SW480 (cell line): ENCODE data around the gene HRK.

Source experiments
- DNase-seq: peaks from one replicate; pipeline ENCODE4 v3.0.0-alpha.2; 2016; ENCODE audit warnings: low spot score

The HRK gene

DNA sequence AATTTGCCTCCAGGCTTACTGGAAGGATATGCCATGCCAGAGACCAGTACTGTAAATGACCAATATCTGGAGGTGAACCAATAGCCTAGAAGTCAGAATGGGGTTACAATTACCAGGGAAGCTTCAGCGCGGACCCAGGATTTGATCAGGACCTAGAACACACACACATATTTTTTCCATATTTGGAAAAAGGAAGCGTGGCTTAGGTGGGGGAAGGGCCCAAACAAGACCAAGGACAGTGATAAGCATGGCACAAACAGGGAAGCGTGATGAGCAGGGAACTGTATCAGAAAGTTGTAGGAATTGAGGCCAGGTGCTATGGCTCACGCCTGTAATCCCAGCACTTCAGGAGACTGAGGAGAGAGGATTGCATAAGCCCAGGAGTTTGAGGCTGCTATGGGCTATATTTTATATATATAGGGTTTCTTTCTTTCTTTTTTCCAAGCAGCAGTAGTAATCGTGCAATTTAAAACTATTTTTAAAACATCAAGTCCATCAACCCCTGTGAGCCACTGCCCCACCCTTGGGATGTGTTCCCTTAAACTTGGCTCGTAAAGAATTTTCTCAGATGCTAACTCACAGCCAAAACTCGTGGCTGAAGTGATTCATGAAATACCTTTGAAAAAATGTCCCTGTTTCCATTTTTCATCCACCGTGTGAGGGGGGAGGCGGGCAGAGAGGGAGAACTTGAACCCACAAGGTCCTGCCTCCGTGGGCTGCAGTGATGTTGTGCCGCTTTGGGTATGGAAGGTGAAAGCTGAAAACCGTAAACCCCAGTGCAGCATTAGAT, 16.7 kb downstream of the HRK start:
- DNase-seq: no peak

DNA sequence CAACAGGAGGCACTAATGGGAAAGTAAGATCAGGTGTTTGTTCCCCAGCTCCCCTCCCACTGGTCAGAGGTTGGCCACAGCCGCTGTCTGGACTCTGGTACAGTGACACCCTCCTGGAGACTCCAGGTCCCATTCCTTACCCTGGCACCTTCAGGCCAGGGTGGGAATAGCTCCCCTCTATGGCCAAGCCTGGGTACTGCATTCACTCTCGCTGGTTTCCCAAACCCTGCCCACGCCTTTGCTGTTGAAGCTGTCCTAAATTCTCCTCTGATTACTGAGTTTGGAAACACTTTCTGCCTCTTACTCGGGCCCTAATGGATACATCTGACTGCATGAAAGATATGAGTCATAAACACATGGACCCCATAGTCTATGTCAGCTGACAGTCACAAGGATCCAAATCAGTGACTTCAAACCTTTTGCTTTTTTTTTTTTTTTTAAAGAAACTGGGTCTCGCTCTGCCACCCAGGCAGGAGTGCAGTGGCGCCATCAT, 17.9 kb downstream of the HRK start:
- DNase-seq: no peak

DNA sequence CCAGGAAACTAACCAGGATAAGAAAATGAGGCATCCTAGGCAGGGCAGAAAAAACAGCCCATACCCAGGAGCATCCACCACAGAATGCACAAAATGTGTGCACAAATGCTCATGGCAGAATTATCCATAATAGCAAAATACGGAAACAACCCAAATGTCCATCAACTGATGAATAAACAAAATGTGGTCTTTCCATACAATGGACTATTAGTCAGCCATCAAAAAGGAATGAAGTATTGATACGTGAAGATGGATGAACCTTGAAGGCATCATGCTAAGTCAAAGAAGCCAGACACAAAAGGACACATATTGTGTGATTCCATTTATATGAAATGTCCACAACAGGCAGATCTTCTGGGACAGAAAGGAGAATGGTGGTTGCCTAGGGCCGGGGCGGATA, 19.1 kb downstream of the HRK start:
- no peak for DNase-seq

DNA sequence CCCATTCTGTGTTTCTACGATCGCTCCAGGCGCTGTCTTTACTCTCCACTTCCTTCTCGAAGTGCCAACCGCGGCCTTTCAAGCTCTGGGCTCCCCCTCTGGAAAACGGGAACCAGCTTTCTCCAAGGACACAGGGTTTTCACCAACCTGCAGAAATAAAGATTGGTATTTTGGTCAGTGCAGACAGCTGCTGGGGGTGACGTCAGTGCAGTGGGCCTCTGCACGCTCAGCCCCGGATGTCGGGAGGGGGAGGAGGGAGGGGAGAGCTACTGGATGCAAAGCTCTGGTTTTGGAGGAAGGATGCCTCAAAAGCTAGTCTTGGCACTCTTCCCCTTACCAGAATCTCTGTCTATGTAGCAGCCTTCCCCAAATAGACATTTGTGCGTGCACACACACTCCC, 19.9 kb downstream of the HRK start:
- DNase-seq: no peak

DNA sequence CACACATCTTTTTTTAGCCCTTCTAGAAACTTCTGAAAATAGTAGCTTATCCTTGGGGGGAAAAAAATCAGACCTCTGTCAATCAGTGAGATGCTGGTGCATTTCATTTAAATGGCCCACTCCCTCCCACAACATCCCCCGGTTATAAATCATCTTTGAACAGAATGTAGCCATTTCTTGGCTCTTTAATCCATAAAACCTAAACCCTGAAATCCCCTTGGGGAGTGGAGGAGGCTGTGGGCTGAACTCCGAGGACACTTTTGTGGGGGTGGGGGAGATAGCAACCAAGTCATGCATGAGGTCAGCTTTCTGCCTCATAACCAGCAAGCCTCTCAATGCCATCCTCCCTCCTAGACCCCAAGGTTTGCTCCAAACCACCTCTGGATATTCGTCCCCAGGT, 21.0 kb downstream of the HRK start:
- DNase-seq: no peak

DNA sequence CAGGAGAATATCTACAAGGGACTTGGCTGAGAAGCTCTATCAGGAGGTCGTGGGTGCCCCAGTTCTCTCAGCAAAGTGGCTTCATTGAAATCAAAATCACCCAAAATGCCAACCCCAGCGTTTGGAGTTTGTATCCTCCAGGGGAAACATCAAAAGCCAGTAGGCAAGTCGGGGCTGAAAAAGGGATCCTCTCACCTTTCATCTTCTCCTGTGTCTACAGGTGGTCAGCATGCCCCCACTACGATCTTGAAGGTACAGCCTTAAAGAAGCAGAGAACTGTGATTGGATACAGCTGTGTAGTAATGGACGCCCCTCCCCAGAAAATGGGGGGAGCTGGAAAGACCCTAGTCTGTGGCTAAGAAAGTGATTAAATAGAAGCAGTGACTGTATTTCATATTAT, 22.2 kb downstream of the HRK start:
- no peak for DNase-seq

DNA sequence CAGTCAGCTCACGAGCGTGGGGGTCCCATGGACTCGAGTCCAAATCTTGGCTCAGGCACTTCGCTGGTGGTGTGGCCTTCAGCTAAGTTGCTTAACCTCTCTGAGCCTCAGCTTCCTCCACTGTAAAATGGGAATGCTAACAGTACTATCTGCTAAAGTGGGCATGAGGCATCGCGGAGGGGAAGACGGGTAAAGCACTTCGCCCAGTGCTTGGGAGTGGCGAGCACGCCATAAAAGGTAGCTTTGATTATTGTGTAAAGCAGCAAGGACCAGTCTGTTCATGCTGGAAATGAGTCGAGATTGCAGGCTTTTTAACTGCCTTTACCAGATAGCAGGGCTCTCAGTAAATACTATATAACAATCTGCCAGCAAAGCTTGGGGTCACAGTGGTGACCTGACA, 24.5 kb downstream of the HRK start:
- DNase-seq: no peak

DNA sequence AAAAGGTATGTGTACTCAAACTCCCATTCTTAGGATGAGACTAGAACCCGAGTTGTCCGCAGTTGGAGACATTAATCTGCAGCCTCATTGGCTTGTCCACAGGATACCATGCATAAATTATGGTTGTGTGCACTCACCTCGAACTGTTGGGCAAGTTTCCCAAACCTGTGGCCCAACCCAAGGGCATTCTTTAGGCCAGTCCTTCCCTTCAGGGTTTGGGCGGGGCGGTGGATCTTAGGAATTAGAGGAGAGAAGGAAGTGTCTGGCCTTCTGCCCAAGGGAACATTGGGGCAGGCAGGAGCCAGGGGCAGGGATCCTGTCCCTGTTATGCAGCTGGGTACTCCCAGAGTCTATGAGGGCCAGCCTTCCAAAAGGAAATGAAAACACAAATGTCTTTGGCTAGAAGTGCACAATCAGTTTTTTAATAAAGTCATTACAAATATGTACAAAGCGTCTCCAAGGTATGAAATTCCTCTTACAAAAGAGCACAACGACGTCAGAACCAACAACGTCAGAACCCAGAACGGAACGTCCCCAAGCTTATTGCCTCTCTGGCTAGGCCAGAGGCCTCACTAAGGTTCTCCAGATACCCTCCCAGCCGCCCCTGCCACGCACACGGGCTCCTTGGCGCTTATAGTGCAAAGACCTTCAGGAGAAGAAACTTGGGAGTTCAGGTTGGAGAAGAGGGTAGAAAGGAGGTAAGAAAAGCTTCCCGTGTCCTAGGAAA, 25.3 kb downstream of the HRK start:
- DNase-seq: no peak

DNA sequence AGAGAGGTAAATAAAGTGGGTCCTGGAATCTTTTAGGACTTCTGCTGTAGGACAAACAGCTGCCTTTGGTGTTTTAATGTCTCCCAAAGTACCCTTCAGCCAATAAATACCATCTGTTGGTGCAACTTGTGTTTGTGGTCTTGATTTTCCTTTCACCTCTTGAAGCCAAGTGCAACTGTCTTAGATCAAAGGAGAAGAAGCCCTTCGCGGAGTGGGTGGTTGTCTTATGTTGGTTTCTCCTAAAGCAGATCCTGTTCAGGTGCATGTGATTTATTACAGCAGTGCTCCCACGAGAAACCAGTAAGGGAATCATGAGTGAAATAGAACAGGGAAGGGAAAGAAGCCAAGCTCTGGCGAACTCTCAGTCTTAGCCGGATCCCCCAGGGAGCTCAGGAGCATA, 27.7 kb downstream of the HRK start:
- DNase-seq: no peak

DNA sequence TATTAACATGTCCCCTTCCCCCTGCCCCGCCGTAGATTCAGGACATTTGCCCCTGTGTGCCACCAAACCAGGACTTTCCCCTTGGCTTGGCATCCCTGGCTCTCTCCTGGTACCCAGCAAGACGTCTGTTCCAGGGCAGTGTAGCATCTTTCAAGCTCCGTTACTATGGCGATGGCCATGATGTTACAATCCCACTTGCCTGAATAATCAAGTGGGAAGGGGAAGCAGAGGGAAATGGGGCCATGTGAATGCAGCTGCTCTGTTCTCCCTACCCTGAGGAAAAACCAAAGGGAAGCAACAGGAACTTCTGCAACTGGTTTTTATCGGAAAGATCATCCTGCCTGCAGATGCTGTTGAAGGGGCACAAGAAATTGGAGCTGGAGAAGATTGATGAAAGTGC, 28.9 kb downstream of the HRK start:
- DNase-seq: no peak

DNA sequence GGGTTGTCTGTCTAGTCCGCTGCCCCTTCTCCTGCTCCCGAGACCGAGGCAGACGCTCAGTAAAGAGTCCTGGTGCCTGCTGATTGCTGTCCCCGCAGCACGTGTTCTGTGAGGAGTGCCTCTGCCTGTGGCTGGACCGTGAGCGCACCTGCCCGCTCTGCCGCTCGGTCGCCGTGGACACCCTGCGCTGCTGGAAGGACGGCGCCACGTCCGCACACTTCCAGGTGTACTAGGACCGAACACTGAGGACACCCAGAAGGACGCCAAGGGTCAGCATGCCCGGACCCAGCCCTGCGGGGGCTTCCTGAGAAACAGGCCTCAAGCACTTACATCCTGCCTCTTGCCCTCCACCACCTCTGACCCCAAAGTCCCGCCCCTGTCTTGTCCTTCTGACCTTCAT, 32.0 kb downstream of the HRK start:
- DNase-seq: no peak

DNA sequence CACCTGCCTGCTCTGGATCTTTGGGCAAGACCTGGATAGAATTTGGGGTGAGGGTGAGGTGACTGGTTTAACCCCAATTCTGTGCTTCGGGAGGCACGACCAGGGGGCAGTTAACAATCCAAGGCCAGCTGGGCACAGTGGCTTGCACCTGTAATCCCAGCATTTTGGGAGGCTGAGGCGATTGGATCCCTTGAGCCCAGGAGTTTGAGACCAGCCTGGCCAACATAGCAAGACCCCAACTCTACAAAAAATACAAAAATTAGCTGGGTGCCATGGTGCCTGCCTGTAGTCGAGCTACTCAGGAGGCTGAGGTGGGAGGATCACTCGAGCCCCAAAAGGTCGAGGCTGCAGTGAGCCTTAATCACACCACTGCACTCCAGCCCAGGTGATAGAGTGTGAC, 38.2 kb downstream of the HRK start:
- no peak for DNase-seq

DNA sequence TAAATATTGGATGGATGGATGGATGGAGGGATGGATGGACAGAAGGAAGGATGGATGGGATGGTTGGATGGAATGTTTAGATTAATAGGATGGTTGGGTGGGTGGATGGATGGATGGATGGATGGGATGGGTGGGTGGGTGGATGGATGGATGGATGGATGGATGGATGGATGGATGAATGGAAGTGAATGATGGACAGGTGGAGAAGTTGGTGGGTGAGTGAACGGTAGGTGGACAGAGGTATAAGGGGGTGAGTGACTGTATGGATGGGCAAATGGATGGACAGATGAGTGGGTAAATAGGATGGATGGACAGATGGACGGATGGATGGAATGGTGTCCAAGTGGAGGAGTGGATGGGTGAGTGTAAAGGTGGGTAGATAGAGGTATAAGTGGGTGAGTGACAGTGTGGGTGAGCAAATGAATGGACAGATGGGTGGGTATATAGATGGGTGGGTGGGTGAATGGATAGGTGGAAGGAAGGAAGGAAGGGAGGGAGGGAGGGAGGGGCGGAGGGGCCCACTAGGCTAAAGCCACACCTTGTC, 41.9 kb downstream of the HRK start:
- DNase-seq: no peak

DNA sequence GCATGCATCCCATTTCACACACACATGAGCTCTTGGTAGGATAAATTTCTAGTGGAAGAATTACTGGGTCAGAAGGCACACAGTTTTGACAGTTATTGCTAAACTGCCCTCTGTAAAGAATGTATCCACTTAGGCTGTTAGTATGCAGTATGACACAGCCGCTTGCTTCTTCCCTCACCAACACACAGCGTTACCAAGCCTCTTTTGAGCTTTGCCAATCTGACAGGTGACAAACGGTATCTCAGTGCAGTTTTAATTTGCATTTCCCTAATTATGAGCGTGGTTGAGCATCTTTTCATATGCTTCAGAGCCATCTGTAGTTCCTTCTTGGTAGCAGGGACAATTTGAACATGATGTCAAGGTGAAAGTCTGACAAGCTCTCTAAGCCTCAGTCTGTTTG, 42.9 kb downstream of the HRK start:
- DNase-seq: no peak

DNA sequence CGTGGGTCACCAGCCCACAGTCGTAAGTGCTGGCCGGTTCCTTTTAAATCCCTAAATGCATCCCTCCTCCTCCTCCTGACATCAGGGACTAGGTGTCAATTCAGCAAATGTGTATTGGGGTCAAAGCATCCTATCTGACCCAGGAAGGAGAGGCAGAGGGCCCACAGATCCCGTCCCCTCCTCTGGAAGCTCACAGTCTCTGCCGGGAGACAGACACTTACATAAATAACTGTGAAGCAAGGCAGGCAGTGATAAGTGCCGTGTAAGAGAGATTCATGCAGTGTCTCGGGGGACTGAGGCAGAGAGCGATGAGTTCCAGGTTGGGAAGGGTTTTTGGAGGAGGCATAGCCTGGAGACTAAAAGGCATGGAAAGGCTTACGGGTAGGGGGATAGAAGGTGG, 44.1 kb downstream of the HRK start:
- DNase-seq: no peak

DNA sequence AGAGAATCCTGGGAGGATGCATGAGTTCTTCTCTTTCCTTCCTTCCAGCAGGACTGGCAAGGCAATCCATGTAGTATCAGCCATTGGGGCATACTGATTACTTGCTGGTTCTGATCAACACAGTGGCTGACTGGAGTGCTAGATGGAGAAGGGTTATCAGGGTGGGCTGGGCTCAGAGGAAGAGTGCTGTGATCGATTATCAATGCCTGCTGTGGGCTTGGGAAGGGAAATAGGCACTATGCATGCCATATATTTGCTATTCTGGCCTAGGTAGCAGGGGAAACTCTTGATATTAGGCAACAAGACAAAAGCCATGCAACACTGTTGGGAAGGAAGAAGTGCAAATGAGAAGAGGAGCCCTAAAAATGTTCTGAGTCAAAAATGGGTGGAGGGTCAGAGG, 45.8 kb downstream of the HRK start:
- no peak for DNase-seq

DNA sequence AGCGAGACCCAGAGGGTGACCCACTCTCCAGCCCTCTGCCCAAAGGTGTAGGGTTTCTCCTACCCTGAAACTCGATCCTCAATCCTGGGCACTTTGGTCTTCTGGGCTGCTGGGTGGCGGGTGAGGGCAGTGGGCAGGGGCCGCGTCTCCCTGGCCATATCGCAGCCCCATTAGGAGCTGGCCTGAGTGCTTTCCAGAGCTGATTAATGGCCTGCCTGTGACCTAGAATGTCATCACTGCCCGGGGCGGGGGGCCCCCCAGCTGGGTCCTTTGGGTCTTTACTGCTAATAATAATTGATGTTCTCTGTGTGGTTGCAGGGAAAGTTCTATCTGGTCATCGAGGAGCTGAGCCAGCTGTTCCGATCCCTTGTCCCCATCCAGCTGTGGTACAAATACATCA, 47.8 kb downstream of the HRK start:
- DNase-seq: no peak

DNA sequence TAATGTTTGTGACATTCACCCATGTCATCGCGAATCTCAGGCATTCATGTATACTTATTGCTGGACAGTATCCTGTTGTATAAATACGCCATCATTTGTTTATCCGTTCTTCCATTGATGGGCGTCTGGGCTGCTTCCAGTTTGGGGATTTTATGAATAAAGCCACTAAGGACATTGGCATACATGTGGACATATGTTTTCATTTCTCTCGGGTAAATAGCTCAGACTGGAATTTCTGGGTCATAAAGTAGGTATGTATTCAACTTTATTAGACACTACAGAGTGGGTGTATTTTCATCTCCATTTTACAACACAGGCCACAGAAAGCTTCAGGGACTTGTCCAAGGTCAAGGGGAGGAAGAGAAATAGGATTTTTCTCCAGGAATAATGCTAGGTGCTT, 48.9 kb downstream of the HRK start:
- no peak for DNase-seq

DNA sequence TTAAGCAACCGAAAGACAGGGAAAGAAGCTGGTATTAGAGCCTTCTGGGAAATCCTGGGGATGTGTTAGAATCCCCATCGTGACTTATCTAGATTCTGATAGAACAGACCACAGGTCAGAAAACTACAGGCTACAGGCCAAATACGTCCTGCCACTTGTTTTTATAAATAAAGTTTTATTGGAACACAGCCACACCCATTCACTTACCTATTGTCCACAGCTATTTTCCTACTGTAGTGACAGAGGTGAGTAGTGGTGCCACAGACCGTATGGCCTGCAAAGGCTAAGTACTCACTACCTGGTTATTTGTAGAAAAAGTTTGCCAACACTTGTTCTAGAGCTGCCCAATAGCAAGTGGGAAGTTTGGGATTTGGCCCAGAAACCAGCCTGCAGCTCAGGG, 53.8 kb downstream of the HRK start:
- no peak for DNase-seq

DNA sequence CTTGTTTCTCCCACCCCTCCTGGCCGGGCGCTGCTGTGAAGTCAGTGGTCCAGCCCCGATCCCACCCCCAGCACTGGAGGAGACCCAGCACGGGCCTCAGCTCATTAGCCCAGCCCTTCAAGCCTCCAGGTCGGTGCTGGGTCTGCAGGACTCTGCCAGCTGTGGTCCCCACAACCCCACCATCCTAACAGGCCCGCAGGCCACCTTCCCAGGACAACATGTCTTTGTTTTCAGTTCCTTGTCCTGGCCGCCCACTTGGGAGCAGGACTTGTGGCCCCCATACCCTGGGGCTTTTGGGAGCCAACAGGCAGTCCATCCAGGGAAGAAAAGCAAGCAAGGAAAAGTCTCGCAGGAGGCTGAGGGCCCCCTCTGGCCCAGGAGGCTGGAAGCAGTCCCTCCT, 60.0 kb downstream of the HRK start:
- DNase-seq: no peak

DNA sequence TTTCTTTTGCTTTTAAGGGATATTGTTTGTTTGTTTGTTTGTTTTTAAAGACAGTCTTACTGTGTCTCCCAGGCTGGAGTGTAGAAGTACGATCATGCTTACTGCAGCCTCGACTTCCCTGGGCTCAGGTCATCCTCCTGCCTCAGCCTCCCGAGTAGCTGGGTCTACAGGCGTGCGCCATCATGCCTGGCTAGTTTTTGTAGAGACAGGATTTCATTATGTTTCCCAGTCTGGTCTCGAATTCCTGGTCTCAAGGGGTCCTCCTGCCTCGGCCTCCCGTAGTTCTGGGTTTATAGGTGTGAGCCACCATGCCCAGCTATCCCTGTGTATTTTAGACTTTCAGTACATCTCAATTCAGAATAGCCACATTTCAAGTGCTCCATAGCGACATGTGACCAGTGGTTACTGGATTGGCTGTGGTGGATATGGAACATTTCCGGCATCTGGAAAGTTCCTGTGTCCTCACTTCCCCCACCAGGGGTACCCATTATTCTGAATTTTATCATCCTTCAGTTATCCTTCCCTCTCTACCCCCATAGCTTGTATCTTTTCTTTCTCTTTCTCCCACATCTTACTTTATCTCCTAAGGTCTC, 61.1 kb downstream of the HRK start:
- no peak for DNase-seq

DNA sequence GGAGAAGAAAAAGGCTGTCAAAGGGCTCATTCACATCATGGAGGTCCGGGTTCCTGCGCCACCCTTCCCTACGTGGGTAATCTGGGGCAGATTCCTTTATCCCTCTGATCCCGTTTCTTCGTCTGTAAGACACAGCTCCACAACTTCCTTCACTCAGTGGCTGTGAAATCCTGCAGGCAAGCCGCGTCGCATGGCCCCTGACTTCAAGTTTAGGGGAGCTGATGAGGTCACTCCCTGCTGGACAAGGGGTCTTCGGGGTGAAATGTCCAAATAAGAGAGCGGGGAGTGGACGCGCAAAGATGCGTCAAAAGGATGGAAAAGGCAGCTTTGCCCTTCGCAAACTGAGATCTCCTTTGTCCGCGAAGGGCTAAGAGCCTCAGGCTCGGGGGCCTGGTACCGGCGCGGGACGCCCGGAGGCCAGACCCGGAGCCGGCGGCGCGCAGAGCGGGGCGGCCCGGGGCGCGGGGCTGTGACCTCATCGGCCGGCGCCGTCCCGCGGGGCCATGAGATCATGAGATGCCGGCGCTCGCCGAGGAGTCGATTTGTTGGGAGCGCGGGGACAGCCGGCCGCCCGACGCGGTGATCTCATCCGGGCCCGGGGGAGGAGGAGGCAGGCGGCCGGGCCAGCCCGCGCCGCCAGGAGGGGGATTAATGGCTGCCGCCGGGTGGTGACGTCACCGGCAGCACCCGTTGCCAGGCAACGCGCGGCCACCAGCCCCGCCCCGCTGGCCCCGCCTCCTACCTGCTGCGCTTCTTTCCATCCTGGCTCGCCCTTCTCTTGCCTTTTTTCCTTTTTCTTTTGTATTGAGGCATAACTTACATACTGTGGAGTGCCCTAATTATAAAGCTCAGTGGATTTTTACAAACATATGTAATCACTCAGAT, 62.1 kb downstream of the HRK start:
- peak; percentile 90 for DNase-seq
